NCI-H82 treated with DMSO at 0.1 percent for 48 hours (cell line): ENCODE measurements around the gene BIRC5.
"Not testable (repeated sequence)": the region's sequence is repeated elsewhere in the genome, so short reads cannot be mapped to it uniquely, and the experiment has no call there.

Experiments
- DNase-seq: peaks from one replicate; lab custom pipeline; 2025; ENCODE audit not compliant: unreplicated experiment; lab: John Stamatoyannopoulos, UW

BIRC5 gene

GRCh38 chr17:78224231-78225087 lies 10.4 kb downstream of the BIRC5 start:
- peak; percentile 44 for DNase-seq

DNA sequence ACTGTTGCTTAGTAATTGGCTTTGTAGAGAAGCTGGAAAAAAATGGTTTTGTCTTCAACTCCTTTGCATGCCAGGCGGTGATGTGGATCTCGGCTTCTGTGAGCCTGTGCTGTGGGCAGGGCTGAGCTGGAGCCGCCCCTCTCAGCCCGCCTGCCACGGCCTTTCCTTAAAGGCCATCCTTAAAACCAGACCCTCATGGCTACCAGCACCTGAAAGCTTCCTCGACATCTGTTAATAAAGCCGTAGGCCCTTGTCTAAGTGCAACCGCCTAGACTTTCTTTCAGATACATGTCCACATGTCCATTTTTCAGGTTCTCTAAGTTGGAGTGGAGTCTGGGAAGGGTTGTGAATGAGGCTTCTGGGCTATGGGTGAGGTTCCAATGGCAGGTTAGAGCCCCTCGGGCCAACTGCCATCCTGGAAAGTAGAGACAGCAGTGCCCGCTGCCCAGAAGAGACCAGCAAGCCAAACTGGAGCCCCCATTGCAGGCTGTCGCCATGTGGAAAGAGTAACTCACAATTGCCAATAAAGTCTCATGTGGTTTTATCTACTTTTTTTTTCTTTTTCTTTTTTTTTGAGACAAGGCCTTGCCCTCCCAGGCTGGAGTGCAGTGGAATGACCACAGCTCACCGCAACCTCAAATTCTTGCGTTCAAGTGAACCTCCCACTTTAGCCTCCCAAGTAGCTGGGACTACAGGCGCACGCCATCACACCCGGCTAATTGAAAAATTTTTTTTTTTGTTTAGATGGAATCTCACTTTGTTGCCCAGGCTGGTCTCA lies 11.2 kb downstream of the BIRC5 start:
- DNase-seq: no peak

GRCh38 chr17:78226055-78226758 lies 12.2 kb downstream of the BIRC5 start:
- DNase-seq: no peak

DNA sequence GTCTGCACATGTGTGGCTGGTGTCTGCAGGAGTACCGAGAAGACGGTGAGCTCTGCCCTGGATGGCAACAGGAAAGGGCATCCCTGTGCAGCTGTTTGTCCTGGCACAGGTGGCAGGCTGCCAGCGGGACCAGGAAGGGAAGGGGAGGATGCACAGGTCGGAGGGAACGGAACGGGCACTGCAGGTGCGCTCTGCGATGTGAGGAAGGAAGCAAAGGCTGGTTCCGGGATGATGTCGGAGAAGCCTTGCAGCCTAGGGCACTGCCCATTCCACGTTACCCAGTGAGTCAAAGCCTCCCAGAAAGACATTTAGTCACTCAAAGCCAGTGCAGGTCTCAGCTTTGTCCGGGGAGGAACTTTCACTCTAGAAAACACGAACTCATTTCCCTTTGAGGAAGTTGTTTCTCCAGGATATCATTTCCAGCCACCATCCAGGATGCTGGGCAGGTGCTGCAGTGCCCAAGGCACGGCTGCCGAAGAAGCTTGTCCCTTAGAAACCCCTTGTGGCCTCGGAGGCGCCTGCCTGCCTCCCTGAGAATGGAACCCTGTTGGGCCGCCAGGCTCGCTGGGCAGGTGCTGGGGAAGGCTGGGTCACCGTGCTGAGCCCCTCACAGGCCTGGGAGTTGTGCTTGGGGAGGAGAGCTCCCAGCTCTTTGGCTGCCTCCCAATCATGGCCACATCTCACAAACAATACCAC lies 12.9 kb downstream of the BIRC5 start:
- no peak for DNase-seq

GRCh38 chr17:78227455-78227916 lies 13.4 kb downstream of the BIRC5 start:
- DNase-seq: peak; percentile 30

DNA sequence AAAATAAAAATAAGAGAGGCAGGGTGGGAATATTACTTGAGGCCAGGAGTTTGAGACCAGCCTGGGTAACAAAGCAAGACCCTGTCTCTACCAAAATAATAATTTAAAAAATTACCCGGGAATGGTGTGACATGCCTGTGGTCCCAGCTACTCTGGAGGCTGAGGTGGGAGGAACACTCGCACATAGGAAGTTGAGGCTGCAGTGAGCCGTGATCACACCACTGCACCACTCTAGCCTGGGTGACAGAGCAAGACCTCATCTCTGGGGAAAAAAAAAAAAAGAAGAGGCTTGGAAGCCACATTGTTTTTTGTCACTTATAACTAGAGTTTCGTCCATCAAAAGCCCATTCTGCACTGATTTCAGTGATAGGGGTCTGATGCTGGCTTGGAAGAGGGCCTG lies 14.1 kb downstream of the BIRC5 start:
- DNase-seq: no peak

- DNase-seq: no peak
Measured at GRCh38 chr17:78230252-78230962, 16.4 kb downstream of the BIRC5 start.

- no peak for DNase-seq
Measured at GRCh38 chr17:78230996-78231935, 17.2 kb downstream of the BIRC5 start, which contains the start of gene TMEM235. TMEM235 (plus strand) TSS chr17:78231631; CDS start chr17:78232024, 393 bp downstream.

- no peak for DNase-seq
Measured at GRCh38 chr17:78231991-78232858, 18.2 kb downstream of the BIRC5 start.

- no peak for DNase-seq
Measured at GRCh38 chr17:78232859-78233173, 18.8 kb downstream of the BIRC5 start.

DNA sequence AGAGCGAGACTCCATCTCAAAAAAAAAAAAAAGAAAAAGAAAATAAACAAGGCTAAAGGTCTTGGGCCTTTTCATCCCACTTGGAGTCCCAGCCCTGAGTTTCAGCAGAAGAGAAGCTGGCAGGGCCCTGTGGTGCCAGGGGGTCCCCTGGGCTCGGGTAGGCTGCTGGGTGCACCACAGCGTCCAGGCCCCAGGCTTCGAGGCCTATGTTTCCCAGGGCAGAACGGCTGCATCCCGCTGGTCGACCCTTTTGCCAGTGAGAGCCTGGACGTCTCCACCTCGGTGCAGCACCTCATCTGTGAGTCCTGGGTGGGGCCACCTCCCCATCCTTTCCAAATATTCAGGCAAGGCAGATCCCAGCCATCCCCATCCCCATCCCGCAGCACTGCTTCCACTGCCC lies 19.6 kb downstream of the BIRC5 start:
- DNase-seq: no peak

DNA sequence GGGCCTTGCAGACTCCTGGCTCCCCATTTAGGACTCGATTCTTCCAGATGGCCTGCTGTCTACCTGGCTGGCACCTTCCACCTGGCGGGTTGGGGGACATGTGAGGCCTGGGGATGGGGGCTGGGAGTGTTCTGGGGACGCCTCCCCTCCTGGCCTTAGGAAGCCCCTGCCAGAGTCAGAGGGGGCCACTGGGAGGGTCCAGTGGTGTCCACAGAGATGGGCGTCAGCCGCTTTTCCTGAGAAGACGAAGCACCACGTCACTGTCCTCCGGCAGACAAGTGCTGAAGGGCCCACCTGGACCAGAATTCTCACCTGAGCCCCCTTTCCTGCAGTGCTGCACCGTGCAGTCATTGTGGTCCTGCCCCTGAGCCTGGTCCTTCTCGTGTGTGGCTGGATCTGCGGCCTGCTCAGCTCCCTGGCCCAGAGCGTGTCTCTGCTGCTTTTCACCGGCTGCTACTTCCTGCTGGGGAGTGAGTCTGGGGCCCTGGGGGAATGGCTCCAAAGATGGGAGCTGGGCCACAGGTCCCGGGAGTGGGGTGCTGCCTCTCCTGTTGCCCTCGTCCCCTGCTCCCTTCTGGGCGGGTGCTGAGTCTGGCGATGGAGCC lies 20.3 kb downstream of the BIRC5 start:
- no peak for DNase-seq

DNA sequence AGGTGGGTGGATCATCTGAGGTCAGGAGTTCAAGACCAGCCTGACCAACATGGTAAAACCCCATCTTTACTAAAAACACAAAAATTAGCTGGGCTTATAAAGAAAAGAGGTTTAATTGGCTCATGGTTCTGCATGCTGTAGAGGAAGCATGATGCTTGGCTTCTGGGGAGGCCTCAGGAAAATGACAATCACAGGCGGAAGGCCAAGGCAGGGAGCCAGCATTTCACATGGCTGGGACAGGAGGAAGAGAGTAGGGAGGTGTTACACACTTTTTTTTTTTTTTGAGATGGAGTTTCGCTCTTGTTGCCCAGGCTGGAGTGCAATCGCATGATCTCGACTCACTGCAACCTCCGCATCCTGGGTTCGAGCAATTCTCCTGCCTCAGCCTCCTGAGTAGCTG lies 21.0 kb downstream of the BIRC5 start:
- DNase-seq: not testable (repeated sequence)

GRCh38 chr17:78235885-78236284 lies 21.8 kb downstream of the BIRC5 start:
- DNase-seq: no peak

DNA sequence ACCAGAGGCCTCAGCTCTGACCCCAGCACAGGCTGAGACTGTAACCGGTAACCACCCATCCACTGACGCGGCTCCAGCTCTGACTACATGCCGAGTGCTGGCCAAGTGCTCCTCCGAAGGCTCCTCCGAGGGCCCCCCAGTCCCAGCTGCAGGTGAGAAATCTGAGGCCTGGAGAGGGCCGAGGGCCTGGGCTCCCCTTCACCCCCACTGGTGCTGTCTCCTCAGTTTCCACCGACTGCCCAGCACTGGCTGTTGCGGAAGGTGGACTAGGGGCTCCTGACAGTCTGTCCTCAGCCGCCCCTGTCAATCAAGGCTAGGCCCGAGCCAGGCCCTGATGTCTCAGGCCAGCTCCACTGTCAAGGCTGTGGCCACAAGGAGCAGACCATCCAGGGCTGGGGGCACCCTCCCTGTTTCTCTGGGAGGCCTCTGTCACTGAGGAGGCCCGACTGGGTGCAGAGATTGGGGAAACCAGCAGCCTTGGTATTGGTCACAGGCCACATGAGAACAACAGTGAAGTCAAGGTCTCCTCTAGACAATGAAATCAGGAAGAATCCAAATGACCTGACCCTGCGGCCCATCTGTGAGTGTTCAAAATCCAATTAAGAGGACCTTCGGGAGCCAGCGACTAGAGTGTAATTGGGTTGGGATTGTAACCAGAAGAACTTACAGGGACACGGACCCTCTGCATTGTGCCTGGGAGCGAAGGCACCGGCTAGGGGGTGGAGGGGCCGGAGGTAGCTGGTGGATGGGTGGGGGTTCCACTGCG lies 22.5 kb downstream of the BIRC5 start:
- peak; percentile 88 for DNase-seq

GRCh38 chr17:78237401-78238012 lies 23.5 kb downstream of the BIRC5 start:
- DNase-seq: no peak
